8988T (cell line): ENCODE measurements around the gene KASH5.
"Not testable (repeated sequence)": the region's sequence is repeated elsewhere in the genome, so short reads cannot be mapped to it uniquely, and the experiment has no call there.

Experiments
- DNase-seq: peaks from one replicate; pipeline ENCODE4 v3.0.0; 2011

KASH5 gene

DNA sequence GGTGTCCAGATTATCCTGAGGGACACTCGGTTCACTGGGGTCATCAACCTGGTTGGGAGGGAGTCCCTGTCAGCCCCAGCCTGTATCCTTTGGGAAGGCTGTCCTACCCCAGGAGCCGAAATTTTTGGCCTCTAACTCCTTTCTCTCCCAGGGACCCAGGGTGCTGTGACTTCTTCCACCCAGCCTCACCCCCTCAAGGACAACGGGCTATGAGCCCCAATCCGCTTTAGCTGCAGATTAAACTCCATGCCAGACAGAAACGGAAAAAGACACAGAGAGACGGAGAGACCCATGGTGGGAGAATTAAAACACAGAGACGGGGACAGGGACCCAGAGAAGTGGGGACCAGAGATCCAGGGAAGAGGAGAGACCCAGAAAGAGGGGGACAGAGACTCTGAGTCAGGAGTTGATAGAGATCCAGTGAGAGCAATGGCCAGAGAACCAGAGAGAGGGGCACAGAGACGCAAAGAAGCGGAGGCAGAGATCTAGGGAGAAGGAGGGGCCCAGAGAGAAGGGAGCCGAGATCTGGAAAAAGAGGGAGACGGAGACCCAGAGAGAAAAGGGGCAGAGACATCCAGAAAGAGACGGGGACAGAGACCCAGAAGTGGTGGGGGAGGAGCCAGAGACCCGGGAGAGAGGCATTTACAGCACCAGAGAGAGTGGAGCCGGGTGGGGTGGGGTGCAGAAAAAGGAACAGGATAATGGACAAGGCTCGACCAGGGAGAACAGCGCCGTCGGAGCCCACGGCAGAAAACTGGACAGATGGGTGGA is 52.6 kb downstream of the KASH5 start:
- no peak for DNase-seq

DNA sequence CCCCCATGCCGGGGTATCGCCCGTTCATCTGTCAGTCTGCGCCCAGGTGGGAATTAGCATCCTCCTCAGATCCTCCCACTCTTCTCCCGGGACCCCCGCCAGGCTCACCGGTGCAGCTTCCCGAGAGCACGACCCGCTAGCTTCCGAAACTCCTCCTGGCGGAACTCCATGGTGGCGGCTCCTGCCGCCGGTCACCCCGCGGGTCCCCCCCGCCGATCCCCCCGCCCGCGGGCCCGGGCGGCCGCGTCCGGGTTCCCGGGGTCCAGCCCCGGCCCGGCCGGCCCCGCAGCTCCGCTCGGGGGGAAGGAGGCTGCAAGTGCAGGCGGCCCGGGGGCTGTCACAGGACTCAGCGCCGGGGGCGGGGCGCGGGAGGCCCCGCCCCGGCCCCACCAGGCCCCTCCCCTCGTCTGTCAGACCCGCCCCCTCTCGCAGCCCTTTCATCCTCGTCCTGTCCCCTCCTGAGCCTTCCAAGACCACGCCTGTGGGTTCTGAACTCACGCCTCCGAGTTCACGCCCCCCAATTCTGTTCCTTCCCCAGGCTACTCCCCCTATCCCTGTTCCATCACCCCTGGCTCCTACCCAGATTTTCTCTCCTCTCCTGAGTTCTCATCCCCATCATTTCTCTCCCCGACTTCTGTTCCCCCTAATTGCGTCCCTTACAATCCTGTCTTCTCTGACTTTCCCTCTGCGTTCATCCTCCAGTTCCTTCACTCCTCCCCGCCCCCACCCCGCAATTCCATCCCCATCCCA is 53.3 kb downstream of the KASH5 start, which contains the start of gene SLC17A7:
Gene SLC17A7 (minus strand): TSS at position 318 of the 750 bp plus-strand sequence. CDS start 148 bp downstream, at position 170.
- DNase-seq: no peak

DNA sequence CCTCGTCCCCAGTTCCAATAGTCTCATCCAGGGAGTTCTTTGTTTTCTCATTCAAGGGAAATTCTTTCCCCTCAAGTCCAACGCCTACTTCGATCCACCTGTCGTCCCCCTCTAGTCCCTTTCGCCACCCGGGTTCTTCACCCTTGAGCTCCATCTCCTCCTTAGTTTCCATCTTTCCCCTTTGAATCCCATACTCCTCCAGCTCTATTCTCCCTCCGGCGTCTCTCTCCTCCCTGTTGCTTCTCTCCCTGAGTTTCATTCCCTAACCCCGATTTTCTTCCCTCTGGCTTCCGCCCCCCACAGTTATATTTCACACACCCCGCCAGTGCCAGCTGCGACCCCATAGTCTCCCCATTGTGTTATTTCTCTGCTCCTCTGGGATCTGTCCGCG is 53.9 kb downstream of the KASH5 start:
- DNase-seq: no peak

DNA sequence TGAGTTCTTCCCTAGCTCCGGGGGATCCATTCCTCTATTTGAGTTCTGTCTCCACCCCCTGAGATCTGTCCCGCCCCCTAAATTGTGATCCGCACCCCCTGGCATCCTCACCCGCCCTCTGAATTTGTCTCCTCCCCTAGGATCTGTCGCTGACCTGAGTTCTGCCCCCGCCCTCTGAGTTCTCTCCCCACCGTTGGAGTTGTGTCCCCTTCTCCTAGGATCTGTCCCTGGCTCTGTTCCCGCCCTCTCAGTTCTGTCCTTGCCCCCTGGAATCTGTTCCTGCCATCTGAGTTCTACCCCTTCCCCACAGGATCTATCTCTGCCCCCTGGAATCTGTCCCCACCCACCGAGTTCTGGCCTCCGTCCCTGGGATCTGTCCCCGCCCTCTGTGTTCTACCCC is 54.3 kb downstream of the KASH5 start:
- peak; percentile 71 for DNase-seq

DNA sequence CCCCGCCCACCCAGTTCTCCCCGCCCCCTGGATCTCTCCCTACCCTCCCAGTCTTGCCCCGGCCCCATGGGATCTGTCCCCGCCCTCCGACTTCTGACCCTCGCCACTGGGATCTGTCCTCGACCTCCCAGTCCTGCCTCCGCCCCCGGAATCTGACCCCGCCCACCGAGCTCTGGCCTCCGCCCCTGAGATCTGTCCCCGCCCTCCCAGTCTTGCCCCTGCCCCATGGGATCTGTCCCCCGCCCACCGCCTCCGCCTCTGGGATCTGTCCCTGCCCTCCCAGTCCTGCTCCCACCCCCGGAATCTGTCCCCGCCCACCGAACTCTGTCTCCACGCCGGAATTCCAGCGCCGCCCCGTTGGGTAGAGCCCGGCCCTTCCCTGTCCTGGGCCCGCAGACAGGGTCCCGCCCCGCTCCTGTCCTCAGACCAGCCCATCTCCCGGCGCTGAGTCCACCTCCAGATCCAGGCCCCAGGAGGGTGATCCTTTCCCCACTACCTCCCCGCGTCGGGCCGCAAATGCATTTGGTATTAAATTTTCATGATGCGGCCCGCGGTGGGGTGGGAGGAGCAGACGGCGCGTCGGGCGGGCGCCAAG is 54.8 kb downstream of the KASH5 start:
- DNase-seq: peak; percentile 94

DNA sequence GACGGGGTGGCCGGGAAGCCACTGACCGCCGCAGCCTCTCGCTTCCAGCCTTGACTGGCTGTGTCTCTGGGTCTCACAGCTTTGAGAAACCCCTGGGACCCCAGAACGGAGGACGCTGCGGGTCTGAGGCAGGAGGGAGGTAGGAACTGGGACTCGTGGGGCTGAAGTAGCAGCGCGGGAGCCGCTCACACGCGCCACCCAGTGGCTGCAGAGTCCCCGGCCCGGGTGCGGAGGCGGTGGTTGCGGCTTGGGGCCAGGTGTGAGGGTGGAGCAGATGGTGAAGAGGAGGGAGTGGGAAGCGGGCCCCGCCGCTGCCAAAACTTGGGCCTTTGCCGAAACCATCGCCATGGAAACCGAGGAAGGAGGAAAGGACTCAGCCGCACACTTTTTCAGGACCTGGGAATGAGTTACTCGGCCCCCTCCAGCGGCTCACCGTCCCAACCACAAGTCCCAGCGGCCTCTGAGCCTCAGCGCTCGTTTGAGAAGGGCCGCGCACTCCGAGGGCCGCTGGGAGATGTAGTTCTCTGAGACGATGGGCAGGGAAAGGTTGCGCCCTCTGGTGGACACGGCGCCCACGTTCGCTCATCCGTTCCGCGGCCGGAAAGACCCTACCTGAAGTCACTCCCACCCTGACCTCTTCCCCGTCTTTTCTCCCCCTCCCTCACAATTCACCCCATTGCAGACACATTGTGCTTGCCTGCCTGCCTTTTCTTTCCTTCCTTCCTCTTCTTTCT is 55.5 kb downstream of the KASH5 start:
- DNase-seq: peak; percentile 81

DNA sequence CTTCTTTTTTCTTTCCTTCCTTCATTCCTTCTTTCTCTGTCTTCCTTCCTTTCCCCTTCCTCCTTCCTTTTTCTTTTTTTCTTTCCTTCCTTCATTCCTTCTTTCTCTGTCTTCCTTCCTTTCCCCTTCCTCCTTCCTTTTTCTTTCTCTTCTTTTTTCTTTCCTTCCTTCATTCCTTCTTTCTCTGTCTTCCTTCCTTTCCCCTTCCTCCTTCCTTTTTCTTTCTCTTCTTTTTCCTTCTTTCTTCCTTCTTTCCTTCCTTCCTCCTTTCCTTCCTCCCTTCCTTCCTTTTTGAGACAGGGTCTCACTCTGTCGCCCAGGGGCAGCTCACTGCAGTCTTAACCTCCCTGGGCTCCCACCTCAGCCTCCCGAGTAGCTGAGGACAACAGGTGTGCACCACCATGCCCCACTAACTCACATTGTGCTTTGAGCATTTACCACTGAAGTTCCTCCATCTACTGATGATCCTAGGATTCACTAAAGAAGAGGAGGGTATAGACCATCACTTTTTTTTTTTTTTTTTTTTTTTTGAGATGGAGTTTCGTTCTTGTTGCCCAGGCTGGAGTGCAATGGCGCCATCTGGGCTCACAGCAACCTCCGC is 56.2 kb downstream of the KASH5 start:
- not testable (repeated sequence) for DNase-seq

DNA sequence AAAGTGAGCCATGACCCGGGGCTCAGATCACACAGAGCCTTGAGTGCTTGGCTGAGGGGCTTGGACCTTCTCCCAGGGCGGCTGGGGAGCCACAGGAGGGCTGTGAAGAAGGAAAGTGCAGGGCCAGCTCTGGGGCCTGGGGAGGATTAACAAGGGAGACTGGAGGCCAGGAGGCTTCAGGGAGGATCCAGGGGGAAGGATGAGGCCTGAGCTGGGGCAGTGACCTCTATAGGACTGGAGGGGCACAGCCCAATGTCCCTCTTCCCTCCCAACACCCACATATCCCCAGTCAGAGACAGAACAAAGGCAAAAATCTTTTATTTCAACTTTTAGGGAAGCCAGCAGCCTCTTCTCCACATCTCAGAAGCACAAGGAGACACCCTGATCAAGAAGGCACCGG is 57.9 kb downstream of the KASH5 start:
- DNase-seq: no peak

DNA sequence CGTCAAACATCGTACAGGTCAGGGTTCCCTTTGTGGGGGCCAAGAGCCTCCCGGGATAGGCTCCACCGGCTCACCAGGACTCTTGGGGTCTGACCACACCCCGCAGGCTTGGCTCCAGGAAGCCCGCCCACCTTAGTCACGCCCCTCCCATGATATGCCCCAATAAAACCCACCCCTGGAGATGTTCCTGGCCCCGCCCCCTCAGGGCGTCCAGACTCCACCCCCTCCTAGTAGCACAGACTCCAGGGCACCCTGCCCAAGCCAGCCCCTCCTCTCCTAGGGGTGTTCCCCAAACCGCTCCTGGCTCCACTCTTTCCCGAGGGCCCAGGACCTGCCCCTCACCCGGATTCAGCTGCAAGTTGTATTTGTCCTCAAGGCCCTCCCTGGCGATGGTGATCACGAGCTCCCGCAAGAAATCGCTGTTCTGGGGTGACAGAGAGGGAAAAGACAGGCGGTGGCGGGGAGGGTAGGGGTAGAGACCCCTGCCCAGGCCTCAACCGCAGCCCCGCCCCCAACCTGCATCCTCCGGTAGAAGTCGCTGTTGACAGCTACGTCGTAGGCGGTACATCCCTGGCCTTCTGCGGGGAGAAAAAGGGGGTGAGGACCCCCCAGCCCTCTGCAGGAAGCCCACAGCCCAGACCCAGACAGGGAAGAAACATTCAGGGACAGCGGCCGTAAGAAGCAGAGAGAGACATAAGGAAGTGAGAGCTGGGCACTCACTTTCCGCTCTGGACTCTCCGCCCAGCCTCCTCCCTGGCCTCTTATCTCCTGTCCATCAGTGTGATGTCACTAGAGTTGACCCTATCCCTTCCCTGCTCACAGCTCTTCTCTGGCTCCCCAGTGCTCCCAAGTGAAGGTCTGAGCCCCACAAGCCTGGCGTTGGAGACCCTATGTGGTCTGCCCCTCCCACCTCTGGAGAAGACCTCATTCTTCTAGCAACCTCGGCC is 59.7 kb downstream of the KASH5 start:
- no peak for DNase-seq

DNA sequence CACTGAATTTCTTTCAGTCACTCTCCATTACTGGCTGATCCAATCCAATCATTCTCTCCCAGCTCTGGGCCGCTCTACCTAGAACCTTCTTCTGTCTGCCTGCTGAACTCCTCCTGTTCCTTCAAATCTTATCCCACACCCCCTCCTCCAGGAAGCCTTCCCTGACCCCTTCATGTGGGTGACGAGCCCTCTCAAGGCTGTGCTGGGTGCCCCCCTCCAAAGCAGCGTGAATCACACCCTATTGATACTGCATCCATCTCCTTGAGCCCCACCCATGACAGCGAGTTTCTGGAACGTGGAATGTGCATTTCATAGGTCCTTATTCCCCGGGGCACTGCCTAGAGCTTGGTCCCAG is 60.4 kb downstream of the KASH5 start:
- no peak for DNase-seq

DNA sequence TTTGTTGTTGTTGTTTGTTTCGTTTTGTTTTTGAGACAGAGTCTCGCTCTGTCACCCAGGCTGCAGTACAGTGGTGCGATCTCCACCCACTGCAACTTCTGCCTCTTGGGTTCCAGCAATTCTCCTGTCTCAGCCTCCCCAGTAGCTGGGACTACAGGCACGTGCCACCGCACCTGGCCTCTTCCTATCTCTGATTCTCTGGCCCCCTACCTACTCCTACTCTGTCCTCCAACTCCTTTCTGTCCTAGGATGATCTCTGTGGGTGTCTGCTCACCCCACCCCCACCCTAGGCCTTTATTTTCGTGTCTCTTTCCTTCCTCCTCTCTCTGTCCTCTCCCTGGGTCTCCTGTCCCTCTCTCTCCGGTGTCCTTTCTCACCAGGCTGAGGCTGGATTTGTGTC is 62.4 kb downstream of the KASH5 start:
- no peak for DNase-seq

DNA sequence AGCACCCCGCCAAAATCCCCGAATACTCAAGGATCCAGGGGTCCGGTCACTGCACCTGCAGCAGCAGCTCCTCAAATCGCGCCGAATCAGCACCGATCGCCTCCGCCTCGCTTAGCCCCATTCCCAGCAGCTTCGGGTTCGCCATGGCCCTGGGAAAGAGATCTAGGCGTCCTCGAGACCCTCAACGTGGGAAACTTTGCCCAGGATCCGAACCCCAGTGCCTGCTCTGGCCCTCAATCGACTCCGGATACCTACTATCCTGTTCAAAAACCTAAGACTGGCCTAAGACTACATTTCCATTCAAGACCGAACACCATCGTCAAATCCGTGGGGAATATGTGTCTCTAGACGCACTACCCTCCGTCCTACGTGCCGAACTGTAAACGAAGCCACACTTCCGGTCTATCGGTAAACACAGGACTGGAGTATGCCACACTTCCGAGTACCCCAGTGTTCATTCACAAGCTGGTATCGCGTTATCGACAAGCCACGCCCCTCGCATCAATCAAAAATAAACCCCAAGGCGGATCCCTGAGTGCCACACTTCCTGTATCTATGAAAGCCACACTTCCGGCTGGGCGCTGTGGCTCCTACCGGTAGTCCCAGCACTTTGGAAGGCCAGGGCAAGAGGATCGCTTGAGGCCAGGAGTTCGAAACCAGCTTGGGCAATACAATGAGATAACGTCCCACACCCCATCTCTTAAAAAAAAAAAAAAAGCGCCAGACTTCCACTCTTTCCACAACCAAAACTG is 63.6 kb downstream of the KASH5 start, which contains the start of gene PIH1D1:
Gene PIH1D1 (minus strand): TSS at position 385 of the 752 bp plus-strand sequence. CDS start 240 bp downstream, at position 145.
- no peak for DNase-seq

DNA sequence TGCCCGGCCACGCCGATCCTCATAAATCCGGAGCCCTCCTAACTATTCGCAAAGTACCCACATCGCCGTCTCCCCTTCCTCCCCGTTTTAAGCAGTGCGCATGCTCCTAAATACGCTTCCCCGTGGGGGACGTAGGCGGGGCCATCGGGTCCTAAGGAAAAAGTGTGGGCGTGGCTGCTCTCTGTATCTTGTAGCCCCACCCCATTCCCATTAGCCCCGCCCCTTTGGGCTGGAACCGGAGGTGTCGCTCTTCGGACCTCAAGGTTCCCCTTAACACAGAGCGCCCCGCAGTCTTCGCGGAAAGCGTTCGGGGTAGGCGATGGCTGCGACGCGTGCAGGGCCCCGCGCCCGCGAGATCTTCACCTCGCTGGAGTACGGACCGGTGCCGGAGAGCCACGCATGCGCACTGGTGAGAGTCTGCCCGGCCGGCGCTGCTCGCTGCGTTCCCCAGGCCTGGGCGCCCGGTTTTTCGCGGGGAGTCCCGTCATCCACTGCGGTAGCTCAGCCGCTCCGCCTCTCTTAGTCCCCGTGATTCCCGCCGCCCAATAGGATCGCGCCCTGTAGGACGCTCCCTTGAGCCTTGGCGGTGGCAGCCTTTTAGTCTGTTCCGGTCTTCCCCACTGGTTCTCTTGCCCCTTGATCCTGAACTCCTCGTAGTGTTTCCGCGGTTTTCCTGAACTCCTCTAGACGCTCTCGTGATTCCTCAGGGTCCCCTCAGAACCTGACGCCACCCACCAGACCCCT is 65.1 kb downstream of the KASH5 start, which contains the start of gene ALDH16A1:
Gene ALDH16A1 (plus strand): TSS at position 213 of the 744 bp plus-strand sequence. CDS start 107 bp downstream, at position 320.
- DNase-seq: peak; percentile 87

DNA sequence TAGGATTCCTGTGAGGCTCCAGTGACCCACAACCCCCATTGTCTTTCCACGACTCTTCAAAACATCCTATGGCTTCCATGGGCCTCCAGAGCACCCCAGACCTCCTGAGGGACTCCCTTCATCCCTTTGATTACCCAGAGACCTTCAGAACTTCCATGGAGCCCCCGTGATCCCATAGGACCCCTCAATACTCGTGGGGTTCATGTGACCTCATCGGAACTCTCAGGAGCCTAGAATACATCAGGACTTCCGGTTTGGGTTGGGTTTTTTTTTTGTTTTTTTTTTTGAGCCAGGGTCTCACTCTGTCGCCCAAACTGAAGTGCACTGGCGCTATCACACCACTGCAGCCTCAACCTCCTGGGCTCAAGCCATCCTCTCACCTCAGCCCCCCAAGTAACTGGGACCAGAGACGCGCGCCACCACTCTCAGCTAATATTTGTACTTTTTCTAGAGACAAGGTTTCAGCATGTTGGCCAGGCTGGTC is 65.8 kb downstream of the KASH5 start:
- DNase-seq: no peak

DNA sequence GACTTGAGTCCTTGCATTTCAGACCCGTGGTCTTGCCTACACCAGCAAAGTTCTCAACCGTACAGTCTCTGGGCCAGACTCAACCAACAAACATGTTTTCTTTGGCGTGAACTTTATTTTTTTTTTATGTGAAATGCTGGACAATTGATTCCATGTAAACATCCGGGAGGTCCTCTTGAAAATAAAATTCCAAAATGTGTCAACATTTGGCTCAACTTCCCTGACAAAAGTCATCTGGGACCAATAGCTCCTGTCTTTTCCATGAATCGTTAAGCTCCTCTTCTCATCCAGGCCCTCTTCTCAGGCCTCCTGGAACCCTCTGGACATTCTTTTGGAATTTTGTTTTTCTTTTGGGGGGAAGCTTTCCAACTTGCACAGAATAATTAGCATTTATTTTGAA is 67.7 kb downstream of the KASH5 start:
- DNase-seq: no peak

DNA sequence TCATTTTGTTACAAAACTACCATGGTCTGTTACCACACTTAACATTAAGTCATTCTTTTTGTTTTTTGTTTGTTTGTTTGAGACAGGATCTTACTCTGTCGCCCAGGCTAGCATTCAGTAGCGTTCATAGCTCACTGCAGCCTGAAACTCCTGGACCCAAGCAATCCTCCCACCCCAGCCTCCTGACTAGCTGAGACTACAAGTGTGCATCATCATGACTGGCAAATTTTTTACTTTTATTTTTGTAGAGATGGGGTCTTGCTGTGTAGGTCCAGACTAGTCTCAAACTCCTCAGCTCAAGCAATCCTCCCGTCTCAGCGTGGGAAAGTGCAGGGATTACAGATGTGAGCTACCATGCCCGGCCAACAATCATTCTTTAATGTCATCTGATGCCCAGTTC is 68.3 kb downstream of the KASH5 start:
- no peak for DNase-seq

DNA sequence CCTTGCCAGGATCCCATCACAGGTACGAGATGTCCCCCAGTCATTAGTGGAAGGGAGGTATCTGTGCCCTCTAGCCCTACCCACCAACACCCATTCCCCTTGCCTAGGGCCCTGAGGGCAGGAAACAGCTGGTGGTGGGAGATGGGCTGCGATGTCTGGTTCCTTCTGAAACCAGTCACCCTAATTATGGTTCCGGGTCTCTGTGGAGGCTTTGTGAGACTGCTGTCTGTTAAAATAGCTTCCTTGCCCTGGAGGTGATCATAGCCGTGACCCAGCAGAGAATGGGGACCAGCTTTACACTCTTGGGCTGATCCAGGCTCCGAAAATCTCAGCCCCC is 70.5 kb downstream of the KASH5 start:
- no peak for DNase-seq

DNA sequence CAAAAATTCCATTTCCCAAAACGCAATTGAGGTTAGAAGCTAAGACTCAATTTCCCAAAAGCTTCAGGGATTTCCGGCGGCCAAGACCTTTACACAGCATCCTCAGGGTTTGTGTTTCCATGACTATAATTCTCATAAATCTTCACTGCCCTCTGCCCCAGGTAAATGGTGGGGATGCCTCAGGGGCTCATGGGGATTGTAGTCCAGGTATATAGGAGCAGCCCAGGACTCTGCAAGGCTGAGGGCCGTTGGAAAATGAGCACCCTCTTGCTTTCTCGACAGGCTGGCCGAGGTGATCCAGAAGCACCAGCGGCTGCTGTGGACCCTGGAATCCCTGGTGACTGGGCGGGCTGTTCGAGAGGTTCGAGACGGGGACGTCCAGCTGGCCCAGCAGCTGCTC is 71.3 kb downstream of the KASH5 start:
- no peak for DNase-seq

DNA sequence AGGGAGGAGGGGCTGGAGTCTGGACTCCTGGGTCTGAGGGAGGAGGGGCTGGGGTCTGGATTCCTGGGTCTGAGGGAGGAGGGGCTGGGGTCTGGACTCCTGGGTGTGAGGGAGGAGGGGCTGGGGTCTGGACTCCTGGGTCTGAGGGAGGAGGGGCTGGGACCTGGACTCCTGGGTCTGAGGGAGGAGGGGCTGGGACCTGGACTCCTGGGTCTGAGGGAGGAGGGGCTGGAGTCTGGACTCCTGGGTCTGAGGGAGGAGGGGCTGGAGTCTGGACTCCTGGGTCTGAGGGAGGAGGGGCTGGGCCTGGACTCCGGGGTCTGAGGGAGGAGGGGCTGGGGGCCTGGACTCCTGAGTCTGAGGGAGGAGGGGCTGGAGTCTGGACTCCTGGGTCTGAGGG is 73.1 kb downstream of the KASH5 start:
- not testable (repeated sequence) for DNase-seq

DNA sequence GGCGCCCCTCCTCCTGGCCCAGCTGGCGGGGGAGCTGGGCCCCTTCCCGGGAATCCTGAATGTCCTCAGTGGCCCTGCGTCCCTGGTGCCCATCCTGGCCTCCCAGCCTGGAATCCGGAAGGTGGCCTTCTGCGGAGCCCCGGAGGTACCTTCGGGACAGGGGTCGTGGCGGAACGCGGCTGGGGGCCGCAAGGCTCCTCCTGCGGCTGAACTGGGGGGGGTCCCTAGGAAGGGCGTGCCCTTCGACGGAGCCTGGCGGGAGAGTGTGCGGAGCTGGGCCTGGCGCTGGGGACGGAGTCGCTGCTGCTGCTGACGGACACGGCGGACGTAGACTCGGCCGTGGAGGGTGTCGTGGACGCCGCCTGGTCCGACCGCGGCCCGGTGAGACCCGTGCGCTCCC is 73.6 kb downstream of the KASH5 start:
- DNase-seq: no peak
